HG02610 (cell line): Measurements from ENCODE around the gene TAF4.
A peak's percentile ranks its signal among the peaks of the same experiment; 100 is the strongest.
"Not testable (repeated sequence)": the region's sequence is repeated elsewhere in the genome, so short reads cannot be mapped to it uniquely, and the experiment has no call there.

Experiments used
- ATAC-seq: cut with Tn5 transposase; IDR thresholded peaks from one replicate; pipeline ENCODE4 v1.9.1; 2021; ENCODE audit warnings: mild to moderate bottlenecking, moderate library complexity; ENCODE audit not compliant: unreplicated experiment

The TAF4 gene

DNA sequence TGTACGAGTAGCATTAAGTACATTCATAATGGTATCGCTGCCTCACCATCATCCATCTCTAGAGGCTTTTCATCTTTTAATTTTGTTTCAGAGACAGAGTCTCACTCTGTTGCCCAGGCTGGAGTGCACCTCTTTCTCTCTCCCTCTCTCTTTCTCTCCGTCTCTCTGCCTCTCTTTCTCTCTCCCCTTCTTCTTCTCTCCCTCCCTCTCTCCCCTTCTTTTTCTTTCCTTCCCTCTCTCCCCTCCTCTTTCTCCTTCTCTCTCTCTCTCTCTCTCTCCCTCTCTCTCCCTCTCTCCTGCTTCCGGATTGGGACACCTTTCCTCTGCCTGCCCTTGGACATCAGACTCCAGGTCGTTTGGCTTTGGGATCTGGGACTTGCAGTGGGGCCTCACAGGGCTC lies 17.6 kb upstream of the TAF4 start:
- ATAC-seq: no peak

DNA sequence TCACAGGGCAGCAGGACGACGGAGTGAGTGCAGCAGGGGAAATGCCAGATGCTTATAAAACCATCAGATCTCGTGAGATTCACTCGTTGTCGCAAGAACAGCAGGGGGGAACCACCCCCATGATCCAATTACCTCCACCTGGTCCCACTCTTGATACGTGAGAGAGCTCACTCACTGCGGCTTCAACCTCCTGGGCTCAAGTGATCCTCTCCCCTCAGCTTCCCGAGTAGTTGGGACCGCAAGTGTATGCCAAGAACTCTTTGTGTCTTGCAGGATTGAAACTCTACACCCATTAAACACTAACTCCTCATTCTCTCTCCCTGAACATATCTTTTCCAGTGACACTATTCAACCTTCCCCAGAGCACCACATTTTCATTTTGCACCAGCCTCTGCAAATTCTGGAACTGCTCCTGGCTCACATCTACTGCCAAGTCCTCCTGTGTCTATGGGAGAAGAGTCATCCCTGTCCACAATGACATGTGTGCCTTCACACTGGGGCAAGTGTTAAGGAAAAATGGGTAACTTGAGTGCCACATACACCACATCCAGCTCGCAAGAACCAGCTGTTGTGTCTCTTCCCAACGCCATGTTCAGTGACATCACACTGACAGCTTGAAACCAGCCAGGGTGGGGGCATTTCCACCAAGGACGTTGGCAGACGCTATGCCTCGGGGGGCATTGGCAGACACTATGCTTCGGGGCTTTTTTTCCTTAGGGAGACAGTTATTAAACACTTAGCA lies 14.7 kb upstream of the TAF4 start:
- no peak for ATAC-seq

DNA sequence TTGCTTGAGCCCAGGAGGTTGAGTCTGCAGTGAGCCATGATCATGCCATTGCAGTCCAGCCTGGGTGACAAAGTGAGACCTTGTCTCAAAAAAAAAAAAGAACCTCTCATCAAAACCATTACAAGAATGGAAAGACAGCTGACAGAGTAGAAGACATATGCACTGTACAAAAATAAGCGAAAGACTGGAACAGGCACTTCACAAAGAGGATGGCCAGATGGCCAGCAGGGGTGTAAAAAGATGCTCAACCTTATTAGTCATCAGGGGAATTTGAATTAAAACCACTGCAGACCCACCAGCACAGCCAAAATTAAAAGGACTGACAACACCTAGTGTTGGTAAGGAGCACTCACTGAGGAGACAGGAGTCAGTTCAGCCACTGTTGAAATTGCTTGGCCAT lies 13.5 kb upstream of the TAF4 start:
- ATAC-seq: no peak

DNA sequence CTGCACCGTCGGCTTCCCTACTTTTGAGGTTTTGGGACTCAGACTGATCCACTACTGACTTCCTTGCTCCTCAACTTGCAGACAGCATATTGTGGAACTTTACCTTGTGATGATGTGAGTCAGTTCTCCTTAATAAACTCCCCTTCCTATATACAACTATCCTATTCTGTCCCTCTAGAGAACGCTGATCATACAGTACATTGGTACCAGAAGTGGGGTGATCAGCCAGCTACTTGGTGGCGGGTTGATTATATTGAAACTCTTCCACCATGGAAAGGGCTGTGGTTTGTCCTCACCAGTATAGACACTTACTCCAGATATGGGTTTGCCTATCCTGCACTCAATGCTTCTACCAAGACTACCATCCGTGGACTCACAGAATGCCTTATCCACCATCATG lies 7.6 kb upstream of the TAF4 start:
- ATAC-seq: no peak

DNA sequence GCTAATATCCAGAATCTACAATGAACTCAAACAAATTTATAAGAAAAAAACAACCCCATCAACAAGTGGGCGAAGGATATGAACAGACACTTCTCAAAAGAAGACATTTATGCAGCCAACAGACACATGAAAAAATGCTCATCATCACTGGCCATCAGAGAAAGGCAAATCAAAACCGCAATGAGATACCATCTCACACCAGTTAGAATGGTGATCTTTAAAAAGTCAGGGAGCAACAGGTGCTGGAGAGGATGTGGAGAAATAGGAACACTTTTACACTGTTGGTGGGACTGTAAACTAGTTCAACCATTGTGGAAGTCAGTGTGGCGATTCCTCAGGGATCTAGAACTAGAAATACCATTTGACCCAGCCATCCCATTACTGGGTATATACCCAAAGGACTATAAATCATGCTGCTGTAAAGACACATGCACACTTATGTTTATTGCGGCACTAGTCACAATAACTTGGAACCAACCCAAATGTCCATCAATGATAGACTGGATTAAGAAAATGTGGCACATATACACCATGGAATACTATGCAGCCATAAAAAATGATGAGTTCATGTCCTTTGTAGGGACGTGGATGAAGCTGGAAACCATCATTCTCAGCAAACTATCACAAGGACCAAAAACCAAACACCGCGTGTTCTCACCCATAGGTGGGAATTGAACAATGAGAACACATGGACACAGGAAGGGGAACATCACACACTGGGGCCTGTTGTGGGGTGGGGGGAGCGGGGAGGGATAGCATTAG lies 6.2 kb upstream of the TAF4 start:
- ATAC-seq: not testable (repeated sequence)

DNA sequence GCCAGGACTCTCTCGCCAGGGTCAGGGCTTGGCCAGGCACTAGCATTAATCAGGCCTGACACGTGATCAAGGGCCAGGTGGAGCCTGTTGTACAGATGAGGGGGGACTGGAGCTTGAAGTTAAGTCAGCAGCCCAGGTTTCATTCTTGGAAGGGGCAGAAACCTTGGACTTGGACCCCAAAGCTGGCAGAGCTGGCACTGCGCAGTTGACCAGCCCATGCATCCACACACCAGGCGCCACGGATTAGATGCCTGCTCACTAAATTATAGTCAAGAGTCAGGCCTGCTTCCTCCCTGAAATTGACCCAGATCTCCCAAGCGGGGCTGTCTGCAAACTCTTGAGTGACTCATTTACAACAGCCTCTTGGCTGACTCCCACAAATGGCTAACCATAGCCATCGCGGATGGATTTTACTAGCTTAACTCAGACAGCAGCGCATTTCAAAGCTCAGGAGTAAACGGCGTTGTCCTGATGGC lies 4.1 kb upstream of the TAF4 start:
- ATAC-seq: no peak

DNA sequence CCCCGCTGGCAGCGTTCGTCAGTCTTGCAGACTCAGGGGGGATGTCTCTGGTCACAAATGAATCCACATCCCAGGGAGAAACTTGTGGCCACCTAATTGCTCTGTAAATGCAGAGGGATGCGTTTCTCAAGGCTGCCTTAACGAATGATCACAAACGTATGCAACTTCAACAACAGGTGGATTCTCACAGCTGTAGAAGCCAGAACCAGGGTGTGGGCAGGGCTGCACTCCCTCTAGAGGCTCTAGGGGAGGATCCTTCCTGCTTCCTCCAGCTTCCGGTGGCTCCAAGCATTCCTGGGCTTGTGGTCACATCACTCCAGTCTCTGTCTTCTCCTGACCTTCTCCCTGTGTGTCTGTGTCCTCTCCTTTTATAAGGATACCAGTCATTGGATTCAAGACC lies 3.3 kb upstream of the TAF4 start:
- ATAC-seq: no peak

DNA sequence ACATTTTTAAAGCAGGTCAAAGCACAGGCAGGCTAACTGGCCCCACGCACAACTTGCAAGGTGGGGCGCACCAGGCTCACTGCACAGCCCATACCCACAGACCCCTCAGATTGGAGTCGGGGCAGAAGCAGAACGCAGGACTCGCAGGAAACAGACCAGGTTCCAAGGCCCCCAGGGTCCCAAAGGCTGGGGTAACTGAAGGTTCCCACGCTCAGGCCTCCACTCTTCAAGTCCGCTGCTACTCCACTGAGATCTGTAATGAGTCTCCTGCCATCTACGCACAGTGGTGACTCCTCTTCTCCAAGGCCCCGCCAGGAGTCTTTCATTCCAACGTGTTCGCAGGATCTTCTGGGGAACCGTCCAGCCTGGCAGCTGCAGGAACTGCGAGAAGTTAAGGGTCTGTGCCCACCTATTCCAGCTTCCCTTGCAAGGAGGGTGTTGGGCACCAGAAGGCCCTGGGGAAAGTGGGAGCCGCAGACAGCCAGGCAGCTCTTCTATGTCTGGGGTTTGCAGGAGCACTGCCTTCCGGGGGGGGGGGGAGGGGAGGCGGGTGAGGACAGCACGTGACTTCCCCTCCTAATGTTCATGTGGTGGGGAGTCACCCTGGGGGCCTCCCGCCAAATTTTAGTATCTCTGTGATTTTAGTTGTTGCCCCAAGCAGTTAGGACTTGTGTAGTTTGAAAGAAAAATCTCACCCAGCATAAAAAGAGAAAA lies 2.0 kb upstream of the TAF4 start:
- no peak for ATAC-seq

DNA sequence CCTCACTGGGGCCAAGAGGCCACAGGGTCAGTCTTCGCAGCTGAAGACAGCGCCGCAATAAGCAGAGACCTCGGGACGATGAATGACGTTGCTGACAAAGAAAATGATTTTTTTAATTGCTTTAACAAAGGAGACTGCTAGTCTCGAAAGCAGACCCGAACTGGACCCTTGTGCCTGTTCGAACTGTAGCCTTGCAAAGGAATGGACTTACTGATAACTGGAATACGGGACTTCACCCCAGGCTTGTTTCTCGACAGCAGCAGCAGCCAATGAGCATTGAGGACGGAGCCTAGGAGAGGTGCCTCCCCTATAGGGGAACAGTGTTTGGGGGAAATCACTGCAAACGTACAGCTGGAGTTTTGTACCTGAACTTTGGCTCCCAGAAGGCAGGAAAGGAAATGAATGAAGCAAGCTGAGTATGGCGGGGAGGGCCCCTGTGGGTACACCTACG lies 1.3 kb upstream of the TAF4 start:
- ATAC-seq: no peak

DNA sequence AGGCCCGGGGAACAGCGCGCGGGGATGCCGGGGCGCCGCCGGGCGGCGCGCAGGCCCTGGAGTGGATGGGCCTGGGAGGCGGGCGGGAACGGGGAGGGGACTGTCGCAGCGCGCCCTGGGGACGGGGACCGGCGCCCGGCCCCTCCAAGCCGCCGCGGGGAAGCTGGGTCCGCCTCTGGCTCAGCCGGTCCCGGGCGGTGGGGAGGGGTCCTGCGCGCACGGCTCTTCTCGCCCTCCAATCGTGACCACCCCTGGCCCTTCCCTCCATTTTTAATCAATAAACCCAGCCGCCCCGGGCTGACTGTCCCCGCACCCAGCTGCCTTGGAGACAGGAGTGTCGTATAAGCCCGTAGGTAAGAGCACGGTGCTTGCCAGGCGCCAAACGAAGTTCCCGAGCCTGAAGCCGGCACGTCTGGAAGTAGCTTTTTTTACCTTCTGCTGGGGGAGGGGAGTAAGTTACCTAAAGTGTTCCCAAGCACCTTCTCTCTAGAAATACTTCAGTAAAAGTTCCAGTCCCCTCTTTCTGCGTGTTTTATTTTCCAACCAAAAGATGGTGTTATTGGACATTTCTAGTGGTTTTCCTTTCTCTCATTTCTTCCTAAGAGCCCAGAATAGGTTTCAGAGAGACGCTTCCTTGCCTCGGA lies 780 bp upstream of the TAF4 start:
- peak; percentile 24 for ATAC-seq

DNA sequence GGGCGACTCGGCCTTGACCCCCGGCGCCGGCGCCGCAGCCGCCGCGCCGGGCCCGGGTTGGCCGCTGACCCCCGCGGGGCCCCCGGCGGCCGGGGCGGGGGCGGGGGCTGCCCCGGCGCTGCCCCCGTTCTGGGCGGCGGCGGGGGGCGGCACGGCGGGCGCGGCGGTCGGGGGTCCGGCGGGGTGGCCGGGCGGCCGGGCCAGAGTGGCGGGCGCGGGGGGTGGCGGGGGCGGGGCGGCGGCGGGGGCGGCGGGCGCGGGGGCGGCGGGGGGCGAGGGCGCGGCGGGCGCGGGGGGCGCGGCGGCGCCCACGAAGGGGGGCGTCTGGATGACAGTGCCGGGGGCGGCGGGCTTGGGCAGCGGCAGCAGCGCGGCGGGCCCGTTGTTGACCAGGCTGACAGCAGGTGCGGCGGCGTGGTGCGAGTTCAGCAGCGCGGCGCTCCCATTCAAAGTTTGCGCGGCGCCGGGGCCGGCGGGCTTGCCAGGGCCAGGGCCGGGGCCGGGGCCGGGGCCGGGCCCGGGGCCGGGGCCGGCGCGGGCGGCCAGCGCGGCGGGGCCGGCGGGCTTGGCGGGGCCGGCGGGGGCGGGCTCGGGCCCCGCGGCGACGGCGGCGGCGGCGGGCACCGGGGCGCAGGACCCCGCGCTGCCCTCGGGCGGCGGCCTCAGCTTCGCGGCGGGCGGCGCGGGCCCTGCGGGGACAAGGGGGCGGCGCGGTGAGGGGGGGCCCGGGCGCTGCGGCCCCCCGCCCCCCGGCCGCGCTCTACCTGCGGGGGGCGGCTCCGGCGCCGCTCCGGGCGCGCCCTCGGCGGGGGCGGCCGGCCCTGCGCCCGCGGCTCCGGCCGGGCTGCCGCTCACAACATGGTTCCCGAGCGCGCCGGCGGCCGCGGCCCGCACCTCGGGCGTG lies 659 bp downstream of the TAF4 start:
- ATAC-seq: peak; percentile 26

DNA sequence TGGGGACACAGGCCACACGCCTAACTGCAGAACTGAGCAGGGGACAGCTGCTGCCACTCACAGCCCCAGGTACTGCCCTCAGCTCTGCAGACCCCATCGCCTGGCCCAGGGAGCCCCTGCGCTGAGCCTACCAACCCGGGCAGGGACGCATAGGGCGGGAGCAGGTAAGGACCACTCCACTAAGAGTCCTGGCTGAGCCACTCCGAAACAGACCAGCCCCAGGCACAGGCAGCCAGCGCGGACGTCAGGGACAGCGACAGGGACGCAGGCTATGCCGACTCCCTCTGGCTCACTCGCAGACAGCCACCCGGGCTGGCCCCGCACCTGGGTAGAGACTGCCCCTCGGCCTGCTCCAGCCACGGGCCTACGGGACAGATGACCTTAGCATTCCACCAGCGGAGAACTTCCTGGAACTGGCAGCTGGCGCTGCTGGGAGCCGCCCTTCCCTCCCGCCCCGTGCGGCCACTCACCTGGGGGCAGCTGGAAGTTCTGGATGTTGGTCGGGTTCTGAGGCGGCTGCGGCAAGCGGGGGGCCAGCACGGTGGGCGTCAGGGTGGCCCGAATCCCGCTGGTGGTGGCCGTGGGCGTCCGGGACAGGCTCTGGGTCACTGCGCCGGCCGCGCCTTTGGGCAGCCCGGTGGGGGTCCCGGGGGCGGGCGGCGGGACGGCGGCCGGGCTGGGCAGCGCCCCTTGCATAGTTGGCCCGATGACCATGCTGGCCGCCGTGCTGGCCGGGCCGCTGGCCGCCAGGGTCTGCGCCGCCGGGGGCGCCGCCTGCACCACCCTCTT lies 1.5 kb downstream of the TAF4 start:
- no peak for ATAC-seq

DNA sequence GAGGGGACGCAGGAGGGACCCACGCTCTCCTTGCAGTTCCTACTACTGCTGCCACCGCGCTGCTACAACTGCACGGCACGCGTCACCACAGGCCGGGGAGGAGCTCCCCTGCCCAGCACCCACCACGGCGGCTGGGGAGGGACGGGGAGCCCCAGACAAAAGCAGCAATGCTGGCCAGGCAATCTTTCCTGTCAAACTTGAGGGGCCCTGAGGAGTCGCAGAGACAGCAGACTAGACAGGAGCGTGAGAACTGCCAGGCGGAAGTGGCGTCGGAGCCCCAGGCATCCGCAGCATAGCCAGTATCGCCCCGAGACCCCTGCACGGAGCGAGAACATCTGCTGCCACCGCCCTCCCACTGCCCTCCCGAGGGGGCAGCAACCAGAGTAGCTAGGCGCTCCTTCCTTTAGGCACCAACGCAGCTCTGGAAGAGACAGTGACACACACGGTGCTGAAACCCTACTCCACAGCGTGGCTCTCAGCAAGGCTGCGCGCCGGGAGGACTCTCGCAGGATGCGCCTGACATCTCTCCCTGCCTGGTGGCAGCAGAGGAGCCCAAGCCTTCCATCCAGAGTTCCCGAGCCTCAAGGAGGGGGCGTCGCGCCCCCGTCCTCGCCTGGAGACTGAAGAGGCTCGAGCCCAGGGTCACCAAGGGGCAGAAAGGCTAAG lies 2.2 kb downstream of the TAF4 start:
- no peak for ATAC-seq

DNA sequence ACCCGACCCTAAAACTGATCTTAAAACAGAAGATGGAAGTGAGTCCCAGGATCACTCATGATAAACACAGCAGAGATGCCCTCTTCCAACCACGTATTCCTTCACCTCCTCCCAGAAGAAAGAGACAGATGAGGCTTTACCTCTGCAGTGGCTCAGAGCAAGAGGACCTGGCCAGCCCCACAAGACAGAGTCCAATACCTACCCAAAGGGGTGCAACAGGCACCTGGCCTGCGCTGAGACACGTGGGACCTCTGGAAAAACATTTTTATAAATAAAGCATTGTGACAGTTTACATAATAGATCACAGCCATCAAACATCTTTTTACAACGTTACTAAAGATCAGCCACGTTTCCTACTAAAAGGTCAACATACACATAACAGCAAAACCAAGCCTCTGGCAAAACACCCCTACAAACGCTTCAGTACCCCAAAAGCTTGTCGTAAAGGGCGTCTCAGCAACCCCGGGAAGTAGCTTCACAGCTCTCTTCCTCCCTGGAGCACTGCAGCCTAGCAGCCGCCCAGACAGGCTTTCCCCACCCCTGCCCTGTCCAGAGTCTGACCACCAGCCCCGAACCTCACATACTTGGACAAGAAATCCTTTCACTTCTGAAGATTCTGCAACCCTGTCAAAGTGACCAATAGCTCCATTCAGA lies 2.9 kb downstream of the TAF4 start:
- ATAC-seq: no peak

DNA sequence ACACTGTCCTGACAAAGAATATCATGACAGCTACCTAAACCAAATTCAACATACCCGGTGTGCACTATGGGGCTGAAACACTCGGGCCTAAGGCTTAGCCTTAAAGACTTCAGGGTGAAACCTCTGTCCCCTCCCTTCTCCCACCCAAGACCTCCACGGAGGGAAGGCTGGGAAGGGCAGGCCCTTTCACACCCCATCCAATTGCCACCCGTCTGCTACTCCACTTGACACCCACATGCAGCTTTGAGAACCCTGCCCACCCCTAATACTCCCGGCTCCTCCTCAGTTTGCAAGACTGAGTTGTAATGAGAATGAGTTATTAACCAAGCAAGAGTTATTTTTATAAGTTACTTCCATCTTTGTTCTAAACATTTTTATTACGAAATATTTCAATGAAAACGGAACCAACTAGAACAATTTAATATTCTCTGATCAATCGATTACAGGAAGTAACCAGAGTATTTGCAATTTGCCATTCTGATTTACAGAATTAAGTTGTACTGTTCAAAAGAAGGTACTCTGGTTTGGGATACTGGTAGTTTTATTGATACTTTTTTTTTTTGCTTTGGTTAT lies 3.7 kb downstream of the TAF4 start:
- ATAC-seq: no peak

DNA sequence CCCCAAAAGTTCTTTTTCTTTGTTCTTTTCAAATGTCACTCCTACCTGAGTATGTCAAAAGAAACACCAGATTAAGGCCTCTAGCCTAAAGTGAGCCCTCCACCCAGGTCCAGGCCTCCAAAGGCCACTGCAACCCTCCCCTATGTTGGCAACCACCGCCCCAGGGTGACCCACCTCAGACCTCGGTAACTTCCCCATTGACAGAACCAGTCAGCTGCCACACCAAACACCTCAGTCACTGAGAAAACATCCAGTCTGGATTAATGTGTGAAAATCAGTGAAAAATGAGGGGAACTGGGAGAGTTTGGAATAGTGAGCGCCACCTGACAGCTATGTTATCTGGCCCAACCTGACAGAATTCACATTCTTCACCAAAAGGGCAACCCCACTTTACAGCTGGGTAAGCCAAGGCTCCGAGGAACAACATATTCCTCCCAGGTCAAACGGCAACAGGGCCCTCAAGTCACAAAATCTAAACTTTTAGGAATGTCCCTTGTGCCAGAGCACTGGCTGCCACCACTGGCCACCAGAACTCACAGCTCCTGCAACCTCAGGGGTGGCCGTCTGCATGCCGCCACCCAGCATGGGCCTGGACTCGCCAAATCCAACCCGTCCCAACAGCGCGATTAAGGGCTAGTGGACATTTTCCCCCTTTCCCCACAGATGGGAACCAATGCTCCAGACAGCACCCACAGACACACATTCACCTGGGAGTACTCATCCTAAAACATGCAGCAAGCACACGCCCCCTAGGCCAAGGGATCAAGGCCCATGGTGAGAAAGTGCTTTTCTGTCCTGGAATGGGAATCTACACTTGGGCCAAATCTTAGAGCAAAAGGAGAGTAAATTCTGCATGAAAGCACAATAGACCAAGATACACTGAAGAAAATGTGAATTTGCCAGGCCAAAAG lies 4.8 kb downstream of the TAF4 start:
- no peak for ATAC-seq
